HL-60 (cell line): Measurements from ENCODE around the gene UEVLD.
"Not testable (repeated sequence)": the region's sequence is repeated elsewhere in the genome, so short reads cannot be mapped to it uniquely, and the experiment has no call there.

Experiments used
- GABPA ChIP-seq: IDR thresholded peaks from 2 replicates; pipeline ENCODE4 v1.6.1; 2012; ENCODE audit warnings: low read depth
- POLR2AphosphoS5 ChIP-seq: IDR thresholded peaks from 2 replicates; pipeline ENCODE4 v1.6.1; 2012; ENCODE audit warnings: low read depth
- REST ChIP-seq: IDR thresholded peaks from 2 replicates; pipeline ENCODE4 v1.6.1; 2012; ENCODE audit warnings: low read depth; ENCODE audit not compliant: insufficient replicate concordance
- SPI1 ChIP-seq: IDR thresholded peaks from 2 replicates; pipeline ENCODE4 v1.6.1; 2012; ENCODE audit warnings: low read depth, mild to moderate bottlenecking, borderline replicate concordance
- TF ChIP-seq, protein P1 (sequence below): IDR thresholded peaks from one replicate; pipeline ENCODE4 v1.5.1; 2011; ENCODE audit warnings: low read length, control low read depth, inconsistent platforms; ENCODE audit not compliant: insufficient read depth

DNA sequence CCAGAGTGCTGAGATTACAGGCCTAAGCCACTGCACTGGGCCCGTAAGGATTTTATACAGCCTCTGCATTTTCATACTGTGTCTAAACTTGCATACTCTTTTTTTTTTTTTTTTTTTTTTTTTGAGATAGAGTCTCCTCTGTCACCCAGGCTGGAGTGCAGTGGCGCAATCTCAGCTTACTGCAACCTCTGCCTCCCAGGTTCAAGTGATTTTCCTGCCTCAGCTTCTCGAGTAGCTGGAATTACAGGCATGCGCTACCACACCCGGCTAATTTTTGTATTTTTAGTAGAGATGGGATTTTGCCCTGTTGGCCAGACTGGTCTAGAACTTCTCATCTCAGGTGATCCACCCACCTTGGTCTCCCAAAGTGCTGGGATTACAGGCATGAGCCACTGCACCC is 5.6 kb upstream of the UEVLD start:
- TF ChIP-seq, protein P1, sequence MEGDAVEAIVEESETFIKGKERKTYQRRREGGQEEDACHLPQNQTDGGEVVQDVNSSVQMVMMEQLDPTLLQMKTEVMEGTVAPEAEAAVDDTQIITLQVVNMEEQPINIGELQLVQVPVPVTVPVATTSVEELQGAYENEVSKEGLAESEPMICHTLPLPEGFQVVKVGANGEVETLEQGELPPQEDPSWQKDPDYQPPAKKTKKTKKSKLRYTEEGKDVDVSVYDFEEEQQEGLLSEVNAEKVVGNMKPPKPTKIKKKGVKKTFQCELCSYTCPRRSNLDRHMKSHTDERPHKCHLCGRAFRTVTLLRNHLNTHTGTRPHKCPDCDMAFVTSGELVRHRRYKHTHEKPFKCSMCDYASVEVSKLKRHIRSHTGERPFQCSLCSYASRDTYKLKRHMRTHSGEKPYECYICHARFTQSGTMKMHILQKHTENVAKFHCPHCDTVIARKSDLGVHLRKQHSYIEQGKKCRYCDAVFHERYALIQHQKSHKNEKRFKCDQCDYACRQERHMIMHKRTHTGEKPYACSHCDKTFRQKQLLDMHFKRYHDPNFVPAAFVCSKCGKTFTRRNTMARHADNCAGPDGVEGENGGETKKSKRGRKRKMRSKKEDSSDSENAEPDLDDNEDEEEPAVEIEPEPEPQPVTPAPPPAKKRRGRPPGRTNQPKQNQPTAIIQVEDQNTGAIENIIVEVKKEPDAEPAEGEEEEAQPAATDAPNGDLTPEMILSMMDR, result not testable (repeated sequence)
- TF ChIP-seq REST, GABPA, POLR2AphosphoS5, SPI1: not testable (repeated sequence)
